ENCODE results near the gene GJB5.

Gene GJB5

DNA sequence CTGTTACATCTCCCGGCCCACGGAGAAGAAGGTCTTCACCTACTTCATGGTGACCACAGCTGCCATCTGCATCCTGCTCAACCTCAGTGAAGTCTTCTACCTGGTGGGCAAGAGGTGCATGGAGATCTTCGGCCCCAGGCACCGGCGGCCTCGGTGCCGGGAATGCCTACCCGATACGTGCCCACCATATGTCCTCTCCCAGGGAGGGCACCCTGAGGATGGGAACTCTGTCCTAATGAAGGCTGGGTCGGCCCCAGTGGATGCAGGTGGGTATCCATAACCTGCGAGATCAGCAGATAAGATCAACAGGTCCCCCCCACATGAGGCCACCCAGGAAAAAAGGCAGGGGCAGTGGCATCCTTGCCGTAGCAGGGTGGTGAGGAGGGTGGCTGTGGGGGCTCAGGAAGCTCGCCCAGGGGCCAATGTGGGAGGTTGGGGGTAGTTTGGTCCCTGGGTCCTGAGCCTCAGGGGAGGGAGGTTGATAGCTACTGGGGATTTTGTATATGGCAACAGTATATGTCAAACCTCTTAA, 7.0 kb downstream of the GJB5 start:
- H3K4me3 ChIP-seq (ENCODE audit: low read depth, low read length) = no peak overlapping the region

DNA sequence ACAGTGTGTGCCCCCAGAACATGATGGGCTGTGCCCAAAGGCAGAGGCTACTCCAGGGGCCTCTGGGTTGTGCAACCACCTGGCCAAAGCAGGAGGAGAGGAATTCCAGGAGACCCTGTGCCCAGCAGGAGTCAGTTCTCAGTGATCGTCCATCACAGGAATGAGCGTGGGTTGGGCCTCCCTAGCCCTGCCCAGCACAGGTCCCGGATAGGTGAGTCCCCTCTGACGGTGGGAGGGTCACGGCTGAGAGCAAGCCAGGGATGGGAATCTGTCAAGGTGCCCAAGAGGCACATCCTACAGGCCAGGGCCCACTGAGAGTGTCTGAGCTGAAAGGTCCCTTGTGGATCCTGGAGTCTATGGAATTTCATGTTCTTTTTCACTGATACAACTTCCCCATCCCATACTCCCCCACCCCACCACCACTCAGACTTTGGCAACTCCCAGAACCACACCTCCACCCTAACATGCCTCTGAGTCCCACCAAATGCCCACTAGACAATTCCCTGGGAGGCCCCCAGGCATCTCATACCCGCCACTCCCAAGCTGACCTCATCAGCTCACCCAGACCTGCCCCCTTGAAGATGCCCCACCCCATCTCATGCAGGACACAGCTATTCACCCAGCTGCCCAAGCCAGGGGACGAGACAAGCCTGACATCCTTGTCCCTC, 7.8 kb downstream of the GJB5 start:
- TF ChIP-seq, protein P1, sequence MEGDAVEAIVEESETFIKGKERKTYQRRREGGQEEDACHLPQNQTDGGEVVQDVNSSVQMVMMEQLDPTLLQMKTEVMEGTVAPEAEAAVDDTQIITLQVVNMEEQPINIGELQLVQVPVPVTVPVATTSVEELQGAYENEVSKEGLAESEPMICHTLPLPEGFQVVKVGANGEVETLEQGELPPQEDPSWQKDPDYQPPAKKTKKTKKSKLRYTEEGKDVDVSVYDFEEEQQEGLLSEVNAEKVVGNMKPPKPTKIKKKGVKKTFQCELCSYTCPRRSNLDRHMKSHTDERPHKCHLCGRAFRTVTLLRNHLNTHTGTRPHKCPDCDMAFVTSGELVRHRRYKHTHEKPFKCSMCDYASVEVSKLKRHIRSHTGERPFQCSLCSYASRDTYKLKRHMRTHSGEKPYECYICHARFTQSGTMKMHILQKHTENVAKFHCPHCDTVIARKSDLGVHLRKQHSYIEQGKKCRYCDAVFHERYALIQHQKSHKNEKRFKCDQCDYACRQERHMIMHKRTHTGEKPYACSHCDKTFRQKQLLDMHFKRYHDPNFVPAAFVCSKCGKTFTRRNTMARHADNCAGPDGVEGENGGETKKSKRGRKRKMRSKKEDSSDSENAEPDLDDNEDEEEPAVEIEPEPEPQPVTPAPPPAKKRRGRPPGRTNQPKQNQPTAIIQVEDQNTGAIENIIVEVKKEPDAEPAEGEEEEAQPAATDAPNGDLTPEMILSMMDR (IDR thresholded peaks at IDR 0.05; ENCODE audit: low read depth, low read length, missing control alignments) = no peak
- H3K4me3 ChIP-seq (ENCODE audit: low read depth, low read length) = no peak overlapping the region
- no peaks in the 10 kb centered on the region for H3K27me3 ChIP-seq (replicated peaks)
- no peak overlapping the region for H3K27ac ChIP-seq
- H3K36me3 ChIP-seq (replicated peaks) = no peaks in the 10 kb centered on the region
- DNase-seq = no peak
- in situ Hi-C loops (cut with HindIII; ENCODE audit: low pct_ligation_motif_present, low sequenced_read_pairs) = no loop called here

More for the DNA sequence above, 7.0 kb downstream of the GJB5 start:
- no peak overlapping the region for H3K27ac ChIP-seq
- TF ChIP-seq, protein P1 (IDR thresholded peaks at IDR 0.05; ENCODE audit: low read depth, low read length, missing control alignments) = no peak
- no peaks in the 10 kb centered on the region for H3K36me3 ChIP-seq (replicated peaks)
- no peaks in the 10 kb centered on the region for H3K27me3 ChIP-seq (replicated peaks)
- DNase-seq = no peak
- in situ Hi-C loops (cut with HindIII; ENCODE audit: low pct_ligation_motif_present, low sequenced_read_pairs) = no loop called here

DNA sequence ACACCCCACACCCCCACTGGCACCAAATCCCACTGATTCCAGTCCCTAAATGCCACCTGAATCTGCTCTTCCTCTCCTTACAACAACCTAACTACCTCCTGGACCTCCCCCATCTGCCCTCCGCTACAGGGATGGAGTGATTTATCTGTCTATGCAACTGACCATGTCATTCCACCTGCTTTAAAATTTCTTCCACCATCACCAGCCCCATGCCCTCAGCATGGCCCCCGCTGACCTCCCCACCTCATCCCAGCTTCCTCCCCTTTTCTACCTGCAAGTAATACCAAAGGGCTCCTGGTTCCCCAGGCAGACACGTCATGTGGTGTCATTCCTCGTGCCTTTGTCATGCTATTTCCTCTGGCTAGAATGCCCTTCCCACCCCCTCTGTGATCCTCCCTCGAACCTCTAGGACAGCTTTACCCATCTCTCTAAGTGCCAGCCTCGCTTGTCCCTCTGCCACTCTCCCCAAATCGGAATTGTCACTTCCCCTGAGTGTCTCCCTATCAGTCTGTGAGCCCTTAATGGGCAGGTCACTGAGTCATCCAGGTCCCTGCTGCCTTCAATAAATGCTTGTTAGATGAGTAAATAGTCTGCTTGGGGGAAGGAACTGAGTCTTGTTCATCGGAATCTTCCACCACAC, 8.4 kb downstream of the GJB5 start:
- Histone ChIP-seq H3K27me3 (replicated peaks) (no peaks in the 10 kb centered on the region), H3K4me3 (ENCODE audit: low read depth, low read length) (no peak overlapping the region), H3K36me3 (replicated peaks) (no peaks in the 10 kb centered on the region), H3K27ac (no peak overlapping the region)
- TF ChIP-seq, protein P1 (IDR thresholded peaks at IDR 0.05; ENCODE audit: low read depth, low read length, missing control alignments) = no peak
- DNase-seq = peak; percentile 24
- in situ Hi-C loops (cut with HindIII; ENCODE audit: low pct_ligation_motif_present, low sequenced_read_pairs) = no loop called here

DNA sequence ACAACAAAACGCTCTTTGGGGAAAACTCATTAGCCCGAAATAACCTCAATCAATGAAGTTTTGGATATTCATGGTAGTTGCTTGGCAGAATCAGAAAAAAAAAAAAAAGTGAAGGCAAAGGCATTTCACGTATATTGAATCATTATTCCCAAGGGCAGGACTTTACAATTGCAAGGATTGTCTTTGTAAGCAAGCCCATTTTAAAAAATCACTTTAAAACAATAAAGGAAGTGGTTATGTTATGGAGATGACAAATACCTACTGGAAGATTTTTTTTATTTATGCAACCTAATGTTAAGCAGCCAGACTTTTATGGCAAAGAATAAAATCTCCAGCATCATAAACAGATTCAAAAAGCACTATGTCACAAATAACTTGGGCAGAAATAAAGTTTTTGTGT, 14.0 kb downstream of the GJB5 start:
- TF ChIP-seq, protein P1 (IDR thresholded peaks at IDR 0.05; ENCODE audit: low read depth, low read length, missing control alignments) = no peak
- H3K27ac ChIP-seq = no peak overlapping the region
- DNase-seq = no peak
- no peaks in the 10 kb centered on the region for H3K27me3 ChIP-seq (replicated peaks)
- in situ Hi-C loops (cut with HindIII; ENCODE audit: low pct_ligation_motif_present, low sequenced_read_pairs) = no loop called here
- H3K36me3 ChIP-seq (replicated peaks) = no peaks in the 10 kb centered on the region
- no peak overlapping the region for H3K4me3 ChIP-seq (ENCODE audit: low read depth, low read length)

DNA sequence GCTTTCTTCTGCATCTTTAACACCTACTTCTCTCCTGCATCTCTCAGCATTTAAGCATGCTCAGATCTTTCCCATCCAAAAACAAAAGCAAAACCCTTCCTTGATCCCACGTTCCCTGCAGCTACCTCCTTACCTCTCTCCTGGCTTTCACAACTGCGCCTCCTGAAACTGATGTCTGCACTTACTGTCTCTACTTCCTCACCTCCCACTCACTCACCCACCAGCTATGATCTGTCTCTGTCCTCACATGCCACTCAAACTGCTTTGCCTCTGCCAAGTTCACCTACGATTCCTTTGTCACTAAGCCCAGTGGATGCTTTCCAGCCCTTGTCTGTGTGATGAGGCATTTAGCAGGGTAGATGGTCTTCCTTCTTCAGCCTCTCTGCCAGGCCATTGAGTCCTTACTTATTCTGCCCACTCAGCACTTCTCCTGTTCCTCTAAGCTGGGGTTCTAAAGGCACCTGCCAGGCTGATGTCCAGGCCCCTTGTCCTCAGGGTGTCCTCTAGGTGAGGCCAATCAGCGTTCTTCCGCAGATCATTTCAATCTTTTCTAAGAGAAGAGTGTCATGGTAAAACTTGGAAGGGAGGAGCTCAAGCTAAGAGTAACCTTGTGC, 16.2 kb downstream of the GJB5 start:
- no peak overlapping the region for H3K4me3 ChIP-seq (ENCODE audit: low read depth, low read length)
- TF ChIP-seq, protein P1 (IDR thresholded peaks at IDR 0.05; ENCODE audit: low read depth, low read length, missing control alignments) = no peak
- in situ Hi-C loops (cut with HindIII; ENCODE audit: low pct_ligation_motif_present, low sequenced_read_pairs) = no loop called here
- H3K27me3 ChIP-seq (replicated peaks) = no peaks in the 10 kb centered on the region
- DNase-seq = no peak
- no peak overlapping the region for H3K27ac ChIP-seq
- no peaks in the 10 kb centered on the region for H3K36me3 ChIP-seq (replicated peaks)

Measured in brain microvascular endothelial cell (primary cell).